ENCODE measurements around the gene ROMO1. TPM values are rescaled to one million over a fixed set of nuclear protein-coding genes. Genes with fewer than 3 reads are reported as not detected.

ROMO1 gene
- total RNA-seq, 1 donor = 146 TPM

- no peak for DNase-seq (ENCODE audit: low read depth in 2 of 3, low spot score in 2 of 3)
These were observed 30.1 kb downstream of the ROMO1 start for GRCh38 chr20:35729283-35729807.

- DNase-seq (ENCODE audit: low read depth in 2 of 3, low spot score in 2 of 3) = no peak
These were observed 30.8 kb downstream of the ROMO1 start for GRCh38 chr20:35729836-35730582.

GRCh38 chr20:35730583-35731468 lies 31.6 kb downstream of the ROMO1 start:
- no peak for DNase-seq (ENCODE audit: low read depth in 2 of 3, low spot score in 2 of 3)

- no peak for DNase-seq (ENCODE audit: low read depth in 2 of 3, low spot score in 2 of 3)
These were observed 32.2 kb downstream of the ROMO1 start for GRCh38 chr20:35731469-35731788.

GRCh38 chr20:35731862-35732643 lies 32.8 kb downstream of the ROMO1 start:
- DNase-seq (ENCODE audit: low read depth in 2 of 3, low spot score in 2 of 3) = no peak

GRCh38 chr20:35732644-35732982 lies 33.4 kb downstream of the ROMO1 start:
- no peak for DNase-seq (ENCODE audit: low read depth in 2 of 3, low spot score in 2 of 3)

- DNase-seq (ENCODE audit: low read depth in 2 of 3, low spot score in 2 of 3) = no peak
These were observed 35.2 kb downstream of the ROMO1 start for GRCh38 chr20:35734374-35734773.

- DNase-seq (ENCODE audit: low read depth in 2 of 3, low spot score in 2 of 3) = no peak
These were observed 35.8 kb downstream of the ROMO1 start for GRCh38 chr20:35734777-35735649.

GRCh38 chr20:35735826-35736470 lies 36.7 kb downstream of the ROMO1 start:
- no peak for DNase-seq (ENCODE audit: low read depth in 2 of 3, low spot score in 2 of 3)

GRCh38 chr20:35737865-35738333 lies 38.7 kb downstream of the ROMO1 start:
- no peak for DNase-seq (ENCODE audit: low read depth in 2 of 3, low spot score in 2 of 3)

GRCh38 chr20:35738410-35739179 lies 39.4 kb downstream of the ROMO1 start:
- DNase-seq (ENCODE audit: low read depth in 2 of 3, low spot score in 2 of 3) = no peak

- DNase-seq (ENCODE audit: low read depth in 2 of 3, low spot score in 2 of 3) = peak in 2 of 3 donors; percentile 40 to 61
These were observed 40.3 kb downstream of the ROMO1 start for GRCh38 chr20:35739294-35740163.

GRCh38 chr20:35741892-35742740 lies 42.9 kb downstream of the ROMO1 start, which contains the start of gene RBM39:
RBM39 (minus strand) TSS chr20:35742260; CDS start chr20:35740874, 1,386 bp downstream.
- DNase-seq (ENCODE audit: low read depth in 2 of 3, low spot score in 2 of 3) = peak; percentile 99 to 100 (median 100)

GRCh38 chr20:35742741-35743523 lies 43.7 kb downstream of the ROMO1 start:
- peak in 1 of 3 donors; percentile 24 for DNase-seq (ENCODE audit: low read depth in 2 of 3, low spot score in 2 of 3)

- peak in 2 of 3 donors; percentile 50 to 62 for DNase-seq (ENCODE audit: low read depth in 2 of 3, low spot score in 2 of 3)
These were observed 44.7 kb downstream of the ROMO1 start for GRCh38 chr20:35743693-35744491.
